Dermis microvascular lymphatic vessel endothelial cell (primary cell): ENCODE results near the gene RMC1. TPM values are rescaled to one million over a fixed set of nuclear protein-coding genes. Genes with fewer than 3 reads are reported as not detected.
A peak's percentile ranks its signal among the peaks of the same experiment; 100 is the strongest.

Experiments
- DNase-seq, 2 donors: peaks; one replicate each; pipeline versions ENCODE4 v3.0.0 to v3.0.0-alpha.2; 2010; ENCODE audit warnings: low read depth in 2 of 2
- total RNA-seq: library from RNA; depleted of rRNA; stranded (reverse); fragments of >200 nt; gene quantifications from 2 replicates; pipeline ENCODE4 v1.2.1, GENCODE V29; 2014

The RMC1 gene
- total RNA-seq, 1 donor from 2014 or later = 20.3 TPM

- no peak for DNase-seq
Observed at GRCh38 chr18:23530195-23530594, 26.9 kb downstream of the RMC1 start.

- no peak for DNase-seq
Observed at GRCh38 chr18:23531912-23532311, 28.6 kb downstream of the RMC1 start.

GRCh38 chr18:23532848-23533247 is 29.5 kb downstream of the RMC1 start:
- DNase-seq = no peak

GRCh38 chr18:23534276-23534675 is 31.0 kb downstream of the RMC1 start:
- no peak for DNase-seq

DNA sequence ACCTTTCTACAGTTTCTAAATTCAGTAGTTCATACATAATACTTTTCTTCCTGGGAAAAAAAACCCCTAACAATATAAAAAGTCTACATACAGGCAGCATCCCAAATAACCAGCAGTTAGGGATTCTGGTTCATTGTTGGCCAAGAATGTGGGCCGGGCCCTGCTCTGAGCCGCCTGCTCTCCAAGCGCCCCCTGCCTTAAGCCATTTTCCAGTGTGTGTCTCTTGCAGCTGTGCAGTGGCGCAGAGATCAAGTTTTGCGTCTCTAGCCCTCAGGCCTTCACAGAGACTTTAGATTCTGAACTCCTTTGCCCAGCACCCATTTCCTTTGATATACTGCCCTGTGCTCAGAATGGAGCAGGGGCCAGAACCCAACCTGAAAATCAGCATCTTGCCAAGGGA is 32.9 kb downstream of the RMC1 start:
- no peak for DNase-seq

DNA sequence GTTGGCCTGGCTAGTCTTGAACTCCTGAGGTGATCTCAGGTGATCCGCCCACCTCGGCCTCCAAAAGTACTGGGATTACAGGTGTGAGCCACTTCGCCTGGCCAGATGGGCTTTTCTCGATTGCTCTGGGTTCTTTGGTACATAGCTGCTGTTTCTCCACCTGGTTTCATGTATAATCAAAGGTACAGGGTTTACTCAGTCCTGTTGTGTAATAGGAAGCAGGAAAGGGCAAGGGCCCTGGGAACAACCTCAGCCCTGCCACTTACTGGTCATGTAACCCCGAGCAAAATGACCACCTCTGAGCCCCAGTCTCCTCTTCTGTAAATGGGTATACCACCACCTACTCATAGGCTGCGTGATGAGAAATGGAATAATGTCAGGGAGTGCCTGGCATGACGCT is 34.0 kb downstream of the RMC1 start:
- DNase-seq = no peak

DNA sequence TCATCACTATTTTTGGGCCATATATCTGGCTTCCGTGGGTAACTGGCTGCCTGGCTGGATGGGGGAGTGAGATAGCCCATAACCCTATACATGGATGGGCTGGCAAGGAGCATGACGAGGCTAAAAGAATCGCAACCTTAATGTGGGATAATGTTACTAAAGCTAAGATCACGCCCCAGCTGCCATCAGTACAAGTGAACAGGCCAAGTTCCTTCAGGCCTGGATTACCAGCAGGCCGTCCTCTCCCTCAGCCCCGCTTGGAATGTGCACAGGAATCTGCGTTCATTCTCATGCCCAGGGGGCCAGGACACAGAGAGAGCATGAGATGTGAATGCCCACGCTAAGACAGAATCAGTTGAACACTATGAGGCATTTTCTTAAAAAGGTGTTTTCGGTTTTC is 34.7 kb downstream of the RMC1 start:
- DNase-seq = no peak

DNA sequence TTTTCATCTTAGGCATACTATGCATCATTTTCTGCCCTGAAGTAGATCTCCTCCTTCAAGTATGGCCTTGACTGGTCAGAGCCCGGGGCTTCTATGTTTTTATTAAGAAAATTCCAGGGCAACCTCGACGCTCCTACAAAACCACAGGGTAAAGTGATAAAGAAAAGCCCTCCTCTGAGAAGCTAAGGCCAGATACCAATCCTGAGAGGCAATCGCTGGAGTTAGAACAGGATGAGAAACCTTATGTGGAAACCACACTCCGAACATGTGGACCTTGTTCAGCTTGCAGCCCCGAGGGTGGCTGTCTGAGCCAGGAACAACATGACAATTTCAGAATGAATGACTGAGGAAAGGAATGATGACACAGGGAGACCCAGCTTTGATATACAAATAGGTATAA is 35.6 kb downstream of the RMC1 start:
- no peak for DNase-seq

GRCh38 chr18:23539296-23539695 is 36.0 kb downstream of the RMC1 start:
- DNase-seq = no peak

DNA sequence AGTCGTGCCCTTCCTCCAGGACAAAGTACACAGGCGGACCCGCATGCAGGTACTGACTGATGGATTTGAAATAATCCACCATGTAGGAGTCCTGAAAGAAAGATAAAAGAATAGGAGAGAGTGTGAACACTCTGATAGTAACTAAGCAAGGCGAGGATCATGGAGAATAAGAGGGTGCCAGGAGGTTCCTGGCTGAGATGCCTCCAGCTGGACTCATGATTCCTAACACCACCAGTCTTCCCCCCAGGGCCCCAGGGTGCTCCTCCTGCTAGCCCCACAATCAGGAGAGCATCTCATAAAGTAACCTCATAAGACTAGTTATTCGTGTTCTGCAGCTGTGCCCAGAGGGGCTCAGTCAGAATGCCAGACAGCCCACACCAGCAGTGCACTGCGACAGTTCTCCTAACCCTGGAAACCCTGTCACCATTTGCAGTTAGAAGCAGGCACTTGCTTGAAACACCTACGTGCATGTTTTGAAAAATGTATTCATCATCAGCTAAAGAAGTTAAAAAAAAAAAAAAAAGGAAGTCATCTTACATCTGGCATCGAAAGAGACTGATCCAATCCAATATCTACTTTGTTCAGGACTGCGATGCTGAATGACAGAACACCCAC is 36.7 kb downstream of the RMC1 start:
- no peak for DNase-seq

- DNase-seq = no peak
Observed at GRCh38 chr18:23540867-23541266, 37.6 kb downstream of the RMC1 start.

DNA sequence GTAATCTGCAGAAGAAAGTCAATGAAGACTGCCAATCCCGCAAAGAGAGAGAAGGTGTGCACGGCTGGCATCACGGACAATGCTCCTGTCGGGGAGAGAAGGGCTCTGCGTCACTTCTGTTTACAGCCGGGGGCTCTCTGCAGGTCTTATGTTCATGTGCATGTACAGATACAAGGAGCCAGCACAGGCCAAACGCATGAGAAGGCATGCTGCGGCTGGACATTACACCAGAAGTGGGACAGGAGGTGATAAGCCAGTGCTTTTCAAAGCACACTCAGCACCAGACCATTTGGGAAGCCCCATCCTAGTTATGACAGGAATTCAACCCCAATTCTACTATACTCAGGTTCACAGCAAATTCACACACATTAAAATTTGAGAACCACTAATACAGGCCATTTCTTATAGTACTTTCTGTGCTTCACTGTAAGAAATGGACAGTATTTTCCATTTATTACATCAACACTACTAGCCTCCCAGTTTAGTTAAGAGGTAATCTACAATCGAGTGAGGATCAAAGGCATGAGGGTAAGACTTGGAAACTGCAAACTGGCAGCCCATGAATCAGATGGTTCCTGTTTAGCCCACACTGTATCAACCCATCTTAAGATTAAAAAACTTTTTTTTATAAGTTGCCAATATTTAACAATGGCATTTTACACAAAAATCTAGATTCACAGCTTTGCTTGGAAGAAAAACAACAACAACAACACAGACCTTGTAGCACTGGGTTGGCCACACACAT is 38.2 kb downstream of the RMC1 start:
- no peak for DNase-seq

DNA sequence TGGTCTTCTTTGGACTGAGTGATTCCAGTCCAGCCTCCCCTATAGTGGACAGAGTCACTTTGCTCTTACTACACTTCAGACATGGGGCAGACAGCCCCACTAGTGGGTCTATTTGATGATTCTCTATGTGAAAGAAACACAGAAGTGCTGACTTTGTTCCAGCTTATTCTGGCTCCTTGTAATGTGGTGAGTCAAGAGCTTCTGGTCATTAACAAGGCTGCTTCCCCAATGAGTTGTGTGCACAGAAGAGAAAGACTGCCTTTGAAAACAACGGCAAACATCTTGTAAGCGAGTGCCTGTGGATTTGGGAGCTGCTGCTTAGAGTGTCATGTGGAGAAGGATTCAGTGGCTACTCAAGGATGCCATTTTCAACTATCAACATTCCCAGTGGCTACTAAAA is 39.1 kb downstream of the RMC1 start:
- no peak for DNase-seq

DNA sequence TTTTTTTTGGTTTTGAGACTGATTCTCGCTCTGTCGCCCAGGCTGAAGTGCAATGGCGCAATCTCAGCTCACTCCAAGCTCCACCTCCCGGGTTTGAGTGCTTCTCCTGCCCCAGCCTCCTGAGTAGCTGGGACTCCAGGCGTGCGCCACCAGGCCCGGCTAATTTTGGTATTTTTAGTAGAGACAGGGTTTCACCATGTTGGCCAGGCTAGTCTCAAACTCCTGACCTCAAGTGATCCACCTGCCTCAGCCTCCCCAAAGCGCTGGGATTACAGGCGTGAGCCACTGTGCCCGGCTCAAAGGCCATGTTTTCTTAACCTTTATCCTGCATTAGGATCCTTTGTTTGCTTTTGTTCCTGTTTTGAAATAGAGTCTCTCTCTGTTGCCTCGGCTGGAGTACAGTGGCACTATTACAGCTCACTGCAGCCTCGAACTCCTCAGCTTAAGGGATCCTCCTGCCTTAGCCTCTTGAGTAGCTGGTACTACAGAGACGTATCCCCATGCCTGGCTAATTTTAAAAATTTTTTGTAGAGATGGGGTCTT is 42.0 kb downstream of the RMC1 start:
- no peak for DNase-seq

GRCh38 chr18:23547306-23547705 is 44.0 kb downstream of the RMC1 start:
- no peak for DNase-seq

DNA sequence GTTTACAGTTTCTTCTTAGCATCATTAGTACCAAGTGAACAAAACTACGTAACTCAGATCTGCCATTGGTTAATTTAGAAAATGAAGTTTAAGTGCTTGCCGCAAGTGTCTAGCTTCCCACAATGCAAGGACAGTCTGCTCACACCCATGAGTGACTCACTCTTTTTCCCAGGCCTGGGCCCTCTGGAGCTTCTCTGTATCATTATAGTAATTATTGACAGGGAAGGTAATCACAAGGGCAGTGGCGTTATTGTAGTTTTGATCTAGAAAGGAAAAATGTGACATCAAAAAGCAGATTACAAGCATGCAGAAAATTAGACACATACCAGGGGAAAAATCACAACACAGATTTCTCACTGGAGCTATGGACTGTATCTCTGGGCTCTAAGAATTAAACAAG is 44.5 kb downstream of the RMC1 start:
- peak in 1 of 2 donors; percentile 6 for DNase-seq

DNA sequence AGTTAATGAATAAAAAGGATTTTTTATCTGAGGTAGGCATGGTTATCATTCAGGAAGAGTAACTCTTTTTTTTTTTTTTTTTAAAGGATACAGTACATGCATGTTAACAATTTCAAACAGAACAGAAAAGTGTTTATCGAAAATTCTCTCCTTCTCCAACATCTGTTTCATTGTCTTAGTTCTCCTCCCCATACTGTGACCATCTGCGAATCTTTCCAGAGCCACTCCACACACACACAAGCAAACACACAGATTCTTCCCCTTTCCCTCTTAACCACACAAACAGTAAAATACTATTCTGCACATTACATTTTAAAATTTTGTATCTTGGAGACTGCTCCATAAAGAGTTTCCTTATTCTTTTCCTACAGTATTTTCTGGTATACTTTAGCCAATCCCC is 45.0 kb downstream of the RMC1 start:
- no peak for DNase-seq

- no peak for DNase-seq
Observed at GRCh38 chr18:23548719-23549118, 45.4 kb downstream of the RMC1 start.

DNA sequence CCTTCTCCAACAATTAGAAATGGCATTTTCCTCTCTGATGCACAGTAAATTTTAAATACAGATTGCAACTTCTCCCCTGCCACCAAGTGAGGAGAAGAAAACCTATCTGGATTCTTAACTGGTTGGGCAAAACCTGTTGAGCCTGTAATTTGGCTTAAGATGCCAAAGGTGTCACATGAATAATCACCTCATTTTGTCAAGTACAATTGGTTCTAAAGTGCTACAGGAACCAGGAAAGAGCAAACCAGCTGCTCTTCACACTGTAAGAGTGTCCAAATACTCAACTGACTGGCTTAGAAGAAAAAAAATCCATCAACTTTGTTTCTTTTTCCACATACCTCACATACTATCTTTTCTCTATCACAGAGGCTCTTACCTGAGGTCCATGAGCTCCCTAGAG is 47.6 kb downstream of the RMC1 start:
- DNase-seq = no peak

GRCh38 chr18:23551978-23552377 is 48.7 kb downstream of the RMC1 start:
- no peak for DNase-seq

GRCh38 chr18:23552505-23552904 is 49.2 kb downstream of the RMC1 start:
- DNase-seq = no peak

DNA sequence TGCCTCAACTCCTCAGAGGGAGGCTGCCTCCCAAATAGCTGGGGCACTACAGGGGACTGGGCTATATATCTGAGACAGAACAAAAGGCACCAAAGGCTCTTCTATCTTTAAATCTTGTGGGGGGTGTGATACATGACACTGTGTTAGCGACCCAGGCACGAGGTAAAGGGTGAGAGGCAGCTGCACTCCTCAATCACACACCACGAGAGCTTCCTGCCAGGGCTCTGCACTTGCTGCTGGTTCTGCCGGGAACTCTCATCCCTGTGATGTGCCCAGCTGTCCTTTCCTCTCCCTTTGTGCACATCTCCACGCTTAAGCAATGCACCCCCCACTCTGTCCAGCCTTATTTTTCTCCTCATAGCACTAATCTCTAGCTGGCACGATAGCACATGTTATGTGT is 50.6 kb downstream of the RMC1 start:
- DNase-seq = no peak

DNA sequence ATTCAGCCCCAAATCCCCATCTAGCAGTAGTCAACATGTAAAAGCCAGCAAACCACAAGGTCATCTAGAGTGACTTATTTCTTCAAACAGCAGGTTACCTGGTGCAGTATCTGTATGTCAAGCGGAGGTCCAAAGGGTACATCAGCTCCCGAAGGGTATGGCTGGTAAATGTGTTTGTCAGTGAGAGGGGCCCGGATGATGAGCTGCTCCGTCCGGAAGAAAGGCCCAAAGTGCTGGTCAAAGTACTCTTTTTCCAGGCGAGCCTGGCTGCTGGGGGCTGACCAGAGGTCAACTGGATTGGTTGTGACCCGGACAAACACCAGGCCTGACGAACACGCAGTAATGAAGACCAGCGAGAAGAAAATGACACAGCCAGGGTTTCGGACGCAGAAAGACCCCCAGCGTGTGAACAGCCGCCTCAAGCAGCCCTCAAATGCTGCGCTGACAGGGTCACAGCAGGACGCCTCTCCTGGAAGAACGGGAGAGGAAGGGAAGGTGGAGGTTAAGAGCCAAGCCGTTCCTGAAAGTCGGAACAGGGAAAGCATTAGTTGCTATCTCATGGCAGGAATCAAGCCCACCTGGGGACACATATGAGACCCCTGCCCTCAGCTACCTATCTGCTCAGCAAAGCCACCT is 53.0 kb downstream of the RMC1 start:
- DNase-seq = no peak
